Uterus (tissue), 4 donors: Measurements from ENCODE around the gene CIBAR2. TPM values are rescaled to one million over a fixed set of nuclear protein-coding genes. Genes with fewer than 3 reads are reported as not detected.

Experiments used
- DNase-seq, 2 donors: peaks; one replicate each; pipeline ENCODE4 v3.0.0-alpha.2; 2019 to 2020
- H3K27ac ChIP-seq, 2 donors: fragments of 200-600 bp; sonication (generic); 1 replicate in 1 of 2; 2 replicates in 1 of 2; pipeline ENCODE4 v1.5.1; 2016 to 2018
- H3K27me3 ChIP-seq, 2 donors: fragments of 200-600 bp; sonication (generic); one replicate each; pipeline ENCODE4 v1.5.1; 2018 to 2019; ENCODE audit warnings: control low read depth in 1 of 2
- H3K36me3 ChIP-seq, 2 donors: fragments of 200-600 bp; sonication (generic); one replicate each; pipeline ENCODE4 v1.5.1; 2019; ENCODE audit warnings: control low read depth in 1 of 2
- H3K4me1 ChIP-seq, 2 donors: fragments of 200-600 bp; sonication (generic); one replicate each; pipeline ENCODE4 v1.5.1; 2018 to 2019; ENCODE audit warnings: control low read depth in 1 of 2
- H3K4me3 ChIP-seq, 2 donors: fragments of 200-600 bp; sonication (generic); 1 replicate in 1 of 2; 2 replicates in 1 of 2; pipeline ENCODE4 v1.5.1; 2018 to 2019; ENCODE audit warnings: mild to moderate bottlenecking in 1 of 2
- H3K9me3 ChIP-seq, 2 donors: fragments of 200-600 bp; sonication (generic); one replicate each; pipeline ENCODE4 v1.5.1; 2019; ENCODE audit warnings: control low read depth in 1 of 2
- POLR2A ChIP-seq, 2 donors: fragments of 450-650 bp; IDR thresholded peaks; one replicate each; pipeline ENCODE4 v1.6.1; 2016; ENCODE audit warnings: antibody characterized with exemption in 2 of 2, mild to moderate bottlenecking in 1 of 2, moderate library complexity in 1 of 2
- intact Hi-C: fragments of 100-400 bp; cut with DNase I; formaldehyde crosslinking; loops from one replicate; pipeline ENCODE4 v1.15.1; 2023; ENCODE audit warnings: low total_unique reads
- total RNA-seq, 4 donors: library from RNA; depleted of rRNA in 3 of 4; stranded (reverse); fragments of >200 nt in 3 of 4; gene quantifications; one replicate each; pipeline versions ENCODE4 v1.1.0 to v1.2.4, GENCODE V29; 2014 to 2023
- TF ChIP-seq, protein P1 (sequence below), 4 experiments: fragments of 200-600 bp in 2 of 4; fragments of 450-650 bp in 2 of 4; sonication (generic) in 2 of 4; IDR thresholded peaks; one replicate each; pipeline ENCODE4 v1.5.1; 2016 to 2019; ENCODE audit warnings: antibody characterized with exemption in 4 of 4, mild to moderate bottlenecking in 2 of 4, moderate library complexity in 1 of 4
- donor health status: DM: yes; HTN: yes; CAD: no.

The CIBAR2 gene
- total RNA-seq, 4 donors from 2014 or later: 2.4 TPM; not detected in 3

DNA sequence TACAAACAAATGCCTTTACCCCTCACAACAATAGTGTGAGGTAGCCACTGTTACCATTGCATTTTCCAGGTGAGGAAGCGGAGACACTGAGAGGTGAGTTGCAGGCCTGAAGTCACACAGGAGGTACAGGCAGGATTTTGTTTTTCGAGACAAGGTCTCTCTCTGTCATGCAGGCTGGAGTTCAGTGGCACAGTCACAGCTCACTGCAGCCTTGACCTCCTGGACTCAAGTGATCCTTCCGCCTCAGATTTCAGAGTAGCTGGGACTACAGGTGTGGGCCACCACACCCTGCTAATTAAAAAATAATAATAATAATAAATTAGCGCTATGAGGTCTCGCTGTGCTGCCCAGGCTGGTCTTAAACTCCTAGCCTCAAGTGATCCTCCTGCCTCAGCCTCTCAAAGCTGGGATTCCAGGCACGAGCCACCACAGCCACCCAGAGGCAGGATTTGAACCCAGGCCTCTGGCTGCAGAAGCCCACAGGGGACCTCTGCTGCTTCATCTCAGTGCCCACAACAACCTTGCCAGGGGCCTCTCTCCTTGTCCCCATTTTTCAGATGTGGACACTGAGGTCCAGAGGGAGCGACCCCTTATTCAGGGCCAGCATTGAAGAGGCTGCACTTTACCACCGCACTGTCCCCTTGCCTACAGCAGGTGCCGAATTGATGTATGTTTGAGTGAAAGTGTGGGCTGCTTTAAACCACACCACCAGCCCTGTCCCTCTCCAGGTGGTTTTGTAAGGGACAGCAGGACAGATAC lies 16.0 kb upstream of the CIBAR2 start:
- Histone ChIP-seq H3K4me1 (peaks cover 0 to 20% of the 10 kb centered on the region in 2 donors), H3K9me3 (no peaks in the 10 kb centered on the region), H3K36me3 (no peaks in the 10 kb centered on the region), H3K27me3 (no peaks in the 10 kb centered on the region), H3K4me3 (no peak overlapping the region), H3K27ac (peak overlapping the region in 1 of 2 donors; percentile 91)
- intact Hi-C loops: no loop called here
- TF ChIP-seq POLR2A (IDR thresholded peaks at IDR 0.05): no peak
- TF ChIP-seq, protein P1, sequence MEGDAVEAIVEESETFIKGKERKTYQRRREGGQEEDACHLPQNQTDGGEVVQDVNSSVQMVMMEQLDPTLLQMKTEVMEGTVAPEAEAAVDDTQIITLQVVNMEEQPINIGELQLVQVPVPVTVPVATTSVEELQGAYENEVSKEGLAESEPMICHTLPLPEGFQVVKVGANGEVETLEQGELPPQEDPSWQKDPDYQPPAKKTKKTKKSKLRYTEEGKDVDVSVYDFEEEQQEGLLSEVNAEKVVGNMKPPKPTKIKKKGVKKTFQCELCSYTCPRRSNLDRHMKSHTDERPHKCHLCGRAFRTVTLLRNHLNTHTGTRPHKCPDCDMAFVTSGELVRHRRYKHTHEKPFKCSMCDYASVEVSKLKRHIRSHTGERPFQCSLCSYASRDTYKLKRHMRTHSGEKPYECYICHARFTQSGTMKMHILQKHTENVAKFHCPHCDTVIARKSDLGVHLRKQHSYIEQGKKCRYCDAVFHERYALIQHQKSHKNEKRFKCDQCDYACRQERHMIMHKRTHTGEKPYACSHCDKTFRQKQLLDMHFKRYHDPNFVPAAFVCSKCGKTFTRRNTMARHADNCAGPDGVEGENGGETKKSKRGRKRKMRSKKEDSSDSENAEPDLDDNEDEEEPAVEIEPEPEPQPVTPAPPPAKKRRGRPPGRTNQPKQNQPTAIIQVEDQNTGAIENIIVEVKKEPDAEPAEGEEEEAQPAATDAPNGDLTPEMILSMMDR (IDR thresholded peaks at IDR 0.05): no peak
- no peak for DNase-seq

DNA sequence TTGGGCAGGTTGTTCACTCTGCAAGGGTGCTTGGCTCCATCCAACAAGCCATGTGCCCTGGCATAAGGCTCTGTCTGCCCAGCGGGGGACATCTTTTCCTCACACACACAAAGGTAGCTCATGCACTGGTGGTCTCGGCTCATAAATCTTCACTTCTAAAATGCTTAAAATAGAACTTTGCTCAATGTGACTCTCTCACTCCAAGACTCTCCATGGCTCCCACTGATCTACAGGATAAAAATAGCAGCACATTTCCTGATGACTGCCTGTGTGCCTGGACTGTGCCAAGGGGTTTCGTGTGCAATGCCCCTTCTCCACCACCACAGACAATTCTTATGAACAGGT lies 15.1 kb upstream of the CIBAR2 start:
- intact Hi-C loops: no loop called here
- Histone ChIP-seq H3K4me3 (no peak overlapping the region), H3K36me3 (no peaks in the 10 kb centered on the region), H3K4me1 (peaks cover 0 to 20% of the 10 kb centered on the region in 2 donors), H3K27ac (peak overlapping the region in 1 of 2 donors; percentile 86), H3K9me3 (no peaks in the 10 kb centered on the region), H3K27me3 (no peaks in the 10 kb centered on the region)
- no peak for TF ChIP-seq POLR2A (IDR thresholded peaks at IDR 0.05)
- TF ChIP-seq, protein P1 (IDR thresholded peaks at IDR 0.05): no peak
- no peak for DNase-seq

DNA sequence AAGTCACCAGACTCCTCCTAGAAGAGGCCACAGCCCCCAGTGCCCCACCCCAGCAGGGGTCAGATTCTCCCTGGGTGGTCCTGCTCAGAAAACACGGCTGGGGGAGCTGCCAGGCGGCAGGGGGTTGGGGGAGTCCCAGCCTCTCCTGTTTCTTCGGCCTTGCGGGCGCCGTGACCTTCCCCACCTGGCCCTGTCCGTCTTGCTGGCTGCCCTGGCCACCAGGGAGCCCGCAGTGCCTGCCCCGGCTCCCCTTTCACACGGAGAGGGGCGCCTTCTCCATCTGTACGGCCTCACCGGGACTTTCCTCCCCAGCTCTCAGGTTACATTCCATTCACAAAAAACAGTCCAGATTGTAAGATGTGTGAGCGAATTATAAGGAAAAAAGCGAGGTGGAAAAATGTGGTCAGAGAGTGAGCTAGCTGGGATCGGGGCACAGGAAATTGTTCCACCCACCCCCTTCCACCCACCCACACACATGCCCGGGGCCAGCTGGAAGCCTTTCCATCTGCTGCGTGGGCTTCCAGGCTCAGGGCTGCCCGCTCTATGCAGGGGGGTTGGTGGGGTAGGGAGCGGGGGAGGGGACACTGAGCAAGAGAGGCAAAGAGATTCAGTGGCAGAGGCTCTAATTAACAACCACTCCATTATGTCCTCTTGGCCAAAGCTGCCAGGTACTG lies 14.6 kb upstream of the CIBAR2 start:
- DNase-seq: peak; percentile 72 to 78
- no peaks in the 10 kb centered on the region for H3K36me3 ChIP-seq
- H3K4me1 ChIP-seq: peaks cover 0 to 20% of the 10 kb centered on the region in 2 donors
- H3K27ac ChIP-seq: peak overlapping the region; percentile 61 to 86
- intact Hi-C loops: no loop called here
- TF ChIP-seq, protein P1 (IDR thresholded peaks at IDR 0.05): peak in 1 of 4 experiments; percentile 5
- TF ChIP-seq POLR2A (IDR thresholded peaks at IDR 0.05): no peak
- no peak overlapping the region for H3K4me3 ChIP-seq
- H3K9me3 ChIP-seq: no peaks in the 10 kb centered on the region
- no peaks in the 10 kb centered on the region for H3K27me3 ChIP-seq

- intact Hi-C loops: no loop called here
- no peaks in the 10 kb centered on the region for H3K27me3 ChIP-seq
- peak overlapping the region; percentile 61 to 86 for H3K27ac ChIP-seq
- H3K9me3 ChIP-seq: no peaks in the 10 kb centered on the region
- peak in 1 of 2 donors; percentile 41 for DNase-seq
- peaks cover 0 to 20% of the 10 kb centered on the region in 2 donors for H3K4me1 ChIP-seq
- H3K4me3 ChIP-seq: no peak overlapping the region
- no peaks in the 10 kb centered on the region for H3K36me3 ChIP-seq
- TF ChIP-seq POLR2A (IDR thresholded peaks at IDR 0.05): no peak
- TF ChIP-seq, protein P1 (IDR thresholded peaks at IDR 0.05): no peak
Measured at GRCh38 chr16:85126394-85126704, 14.1 kb upstream of the CIBAR2 start.
